DND-41 (cell line): ENCODE data around the gene FANK1.

Experiments used
- ATAC-seq: fragments of 200-7000 bp; cut with Tn5 transposase; 3 replicates; pipeline ENCODE4 v1.9.1; 2021; ENCODE audit warnings: low read depth; ENCODE audit not compliant: insufficient read depth
- DNase-seq: peaks from one replicate; pipeline ENCODE4 v3.0.0-alpha.2; 2020
- H2AFZ ChIP-seq: 2 replicates; pipeline ENCODE4 v1.6.0; 2012; ENCODE audit warnings: low read depth, low read length
- H3K27ac ChIP-seq: 2 replicates; pipeline ENCODE4 v1.5.1; 2012; ENCODE audit warnings: low read length, inconsistent platforms
- H3K27me3 ChIP-seq: fragments of 200-600 bp; sonication (generic); 2 replicates; pipeline ENCODE4 v1.6.0; 2012; ENCODE audit warnings: low read length, mild to moderate bottlenecking, inconsistent platforms; ENCODE audit not compliant: insufficient read depth, poor library complexity
- H3K36me3 ChIP-seq: 2 replicates; pipeline ENCODE4 v1.5.1; 2012; ENCODE audit warnings: low read length, inconsistent platforms; ENCODE audit not compliant: insufficient read depth
- H3K4me1 ChIP-seq: 2 replicates; pipeline ENCODE4 v1.5.1; 2012; ENCODE audit warnings: mild to moderate bottlenecking, low read length; ENCODE audit not compliant: insufficient read depth
- H3K4me2 ChIP-seq: 2 replicates; pipeline ENCODE4 v1.6.0; 2012; ENCODE audit warnings: mild to moderate bottlenecking, moderate library complexity, low read length, inconsistent platforms; ENCODE audit not compliant: insufficient read depth
- H3K4me3 ChIP-seq, 2 experiments: fragments of 200-600 bp in 1 of 2; shearing (Covaris generic) in 1 of 2; 2 replicates each; pipeline ENCODE4 v1.5.1; 2012 to 2016; ENCODE audit warnings: inconsistent platforms in 2 of 2, low read length in 2 of 2, mild to moderate bottlenecking in 2 of 2, low read depth in 1 of 2, moderate library complexity in 1 of 2
- H3K79me2 ChIP-seq: 2 replicates; pipeline ENCODE4 v1.6.0; 2012; ENCODE audit warnings: low read length, inconsistent platforms; ENCODE audit not compliant: insufficient read depth
- H3K9ac ChIP-seq: 2 replicates; pipeline ENCODE4 v1.6.0; 2012; ENCODE audit warnings: low read depth, mild to moderate bottlenecking, inconsistent platforms, low read length, moderate library complexity
- H3K9me3 ChIP-seq: 2 replicates; pipeline ENCODE4 v1.5.1; 2012; ENCODE audit warnings: low read length, moderate library complexity, mild to moderate bottlenecking, inconsistent platforms; ENCODE audit not compliant: insufficient read depth, severe bottlenecking
- H4K20me1 ChIP-seq: 2 replicates; pipeline ENCODE4 v1.6.0; 2012; ENCODE audit warnings: low read length; ENCODE audit not compliant: insufficient read depth
- CTCF ChIP-seq: IDR thresholded peaks from 2 replicates; pipeline ENCODE4 v1.5.1; 2012; ENCODE audit warnings: borderline replicate concordance, low read length, moderate library complexity, mild to moderate bottlenecking; ENCODE audit not compliant: poor library complexity, severe bottlenecking; ENCODE audit errors: extremely low read depth
- EZH2 ChIP-seq: IDR thresholded peaks from 3 replicates; pipeline ENCODE4 v1.6.1; 2012; ENCODE audit warnings: borderline replicate concordance, low read depth, mild to moderate bottlenecking, moderate library complexity, low read length, inconsistent platforms; ENCODE audit not compliant: severe bottlenecking

FANK1 gene

GRCh38 chr10:126015413-126015812, 119.0 kb downstream of the FANK1 start:
- Histone ChIP-seq H3K27ac (no peak overlapping the region), H3K4me2 (no peak overlapping the region), H3K9ac (no peak overlapping the region), H3K27me3 (no peaks in the 10 kb centered on the region), H3K4me1 (no peaks in the 10 kb centered on the region), H3K79me2 (no peaks in the 10 kb centered on the region), H3K36me3 (no peaks in the 10 kb centered on the region), H2AFZ (no peak overlapping the region), H3K4me3 (no peak overlapping the region), H3K9me3 (no peaks in the 10 kb centered on the region), H4K20me1 (no peaks in the 10 kb centered on the region)
- DNase-seq (no peak), ATAC-seq (no peak)
- TF ChIP-seq EZH2 (no peak), CTCF (no peak)

GRCh38 chr10:126016156-126016805, 119.9 kb downstream of the FANK1 start:
- Histone ChIP-seq H3K4me1 (no peaks in the 10 kb centered on the region), H3K9me3 (no peaks in the 10 kb centered on the region), H3K9ac (no peak overlapping the region), H3K36me3 (no peaks in the 10 kb centered on the region), H3K4me3 (no peak overlapping the region), H3K79me2 (no peaks in the 10 kb centered on the region), H2AFZ (no peak overlapping the region), H3K27ac (no peak overlapping the region), H3K4me2 (no peak overlapping the region), H4K20me1 (no peaks in the 10 kb centered on the region), H3K27me3 (no peaks in the 10 kb centered on the region)
- DNase-seq (no peak), ATAC-seq (no peak)
- no peak for TF ChIP-seq EZH2
- no peak for TF ChIP-seq CTCF

- Histone ChIP-seq H3K27ac (no peak overlapping the region), H3K27me3 (no peaks in the 10 kb centered on the region), H4K20me1 (no peaks in the 10 kb centered on the region), H3K9ac (no peak overlapping the region), H3K9me3 (no peaks in the 10 kb centered on the region), H2AFZ (no peak overlapping the region), H3K79me2 (no peaks in the 10 kb centered on the region), H3K36me3 (no peaks in the 10 kb centered on the region), H3K4me1 (no peaks in the 10 kb centered on the region), H3K4me3 (no peak overlapping the region), H3K4me2 (no peak overlapping the region)
- TF ChIP-seq CTCF (no peak), EZH2 (no peak)
- ATAC-seq = no peak
- DNase-seq = no peak
These were observed 120.5 kb downstream of the FANK1 start for GRCh38 chr10:126016882-126017281.
